GM12878 (cell line): ENCODE results near the gene FUT8. TPM values are rescaled to one million over a fixed set of nuclear protein-coding genes. Genes with fewer than 3 reads are reported as not detected.

Experiments
- CBX5 ChIP-seq: sonication (generic); IDR thresholded peaks from 2 replicates; pipeline ENCODE4 v1.6.1; 2016; ENCODE audit warnings: low read depth, moderate library complexity, mild to moderate bottlenecking, inconsistent platforms
- FOS ChIP-seq: IDR thresholded peaks from 3 replicates; pipeline ENCODE4 v1.6.1; 2011; ENCODE audit warnings: borderline replicate concordance; ENCODE audit not compliant: insufficient read length; ENCODE audit errors: extremely low read depth
- MTA3 ChIP-seq: IDR thresholded peaks from 2 replicates; pipeline ENCODE4 v1.6.1; 2012; ENCODE audit warnings: low read length, inconsistent platforms, borderline replicate concordance
- MXI1 ChIP-seq: fragments of 150-350 bp; IDR thresholded peaks from 2 replicates; pipeline ENCODE4 v1.6.1; 2011; ENCODE audit warnings: low read depth, mild to moderate bottlenecking, inconsistent platforms, low read length, improper control_type of control experiment
- NR2C2 ChIP-seq: IDR thresholded peaks from 2 replicates; pipeline ENCODE4 v1.6.1; 2011; ENCODE audit warnings: borderline replicate concordance, low read depth; ENCODE audit not compliant: control insufficient read depth, insufficient read length
- SRF ChIP-seq, 2 experiments: IDR thresholded peaks; 2 replicates each; pipeline ENCODE4 v1.6.1; 2011; ENCODE audit warnings: low read depth in 2 of 2, low read length in 2 of 2, mild to moderate bottlenecking in 1 of 2, moderate library complexity in 1 of 2
- SUZ12 ChIP-seq: fragments of 200-600 bp; sonication (generic); IDR thresholded peaks from one replicate; pipeline ENCODE4 v1.6.1; 2018; ENCODE audit warnings: antibody characterized with exemption, mild to moderate bottlenecking; ENCODE audit not compliant: unreplicated experiment
- TARDBP ChIP-seq: IDR thresholded peaks from 2 replicates; pipeline ENCODE4 v1.6.1; 2016; ENCODE audit warnings: borderline replicate concordance
- YBX1 ChIP-seq: fragments of 450-650 bp; IDR thresholded peaks from 2 replicates; pipeline ENCODE4 v1.6.1; 2016; ENCODE audit warnings: antibody characterized with exemption
- polyA plus RNA-seq, 11 experiments: library from polyadenylated mRNA; depleted of rRNA in 4 of 11; unstranded in 6 of 11; stranded (reverse) in 5 of 11; fragments of >200 nt; fragmentation: Nextera tagmentation in 4 of 11; fragmentation: Illumina TruSeq in 1 of 11; extraction: Ambion mirVana in 4 of 11; extraction: Trizol in 1 of 11; gene quantifications; 1 replicate in 1 of 11; 2 replicates in 10 of 11; pipeline versions ENCODE4 v1.2.1 to v1.2.3, GENCODE V29; 2011 to 2016; ENCODE audit warnings: inconsistent platforms in 2 of 11, missing spikeins in 2 of 11, low read depth in 1 of 11
- total RNA-seq, 4 experiments: library from RNA; depleted of rRNA in 3 of 4; stranded (reverse); fragments of >200 nt in 3 of 4; fragmentation: Illumina TruSeq in 1 of 4; extraction: Trizol in 1 of 4; gene quantifications; 2 replicates each; pipeline versions ENCODE4 v1.2.1 to v1.2.3, GENCODE V29; 2013 to 2021
- TF ChIP-seq, protein P1 (sequence below): fragments of 450-650 bp; formaldehyde crosslinking; IDR thresholded peaks from 2 replicates; pipeline ENCODE4 v1.4.0; 2020; ENCODE audit warnings: mild to moderate bottlenecking, moderate library complexity
- TF ChIP-seq, protein P2 (sequence below): IDR thresholded peaks from 2 replicates; pipeline ENCODE4 v1.6.1; 2012; ENCODE audit warnings: low read depth, low read length, improper control_type of control experiment
- TF ChIP-seq, protein P3 (sequence below): fragments of 450-650 bp; IDR thresholded peaks from 2 replicates; pipeline ENCODE4 v1.6.1; 2017; ENCODE audit warnings: low read depth, mild to moderate bottlenecking, moderate library complexity
- TF ChIP-seq, protein P4 (sequence below): IDR thresholded peaks from 2 replicates; pipeline ENCODE4 v1.6.1; 2011; ENCODE audit warnings: borderline replicate concordance, low read depth, mild to moderate bottlenecking, moderate library complexity, mixed read lengths, low read length; ENCODE audit not compliant: insufficient read depth; ENCODE audit errors: extremely low read length
- TF ChIP-seq, protein P5 (sequence below): fragments of 450-650 bp; conservative IDR thresholded peaks from 2 replicates; pipeline ENCODE4 v1.6.1; 2017; ENCODE audit warnings: mild to moderate bottlenecking, moderate library complexity
- TF ChIP-seq, protein P6 (sequence below): fragments of 450-650 bp; IDR thresholded peaks from 2 replicates; pipeline ENCODE4 v1.6.1; 2017; ENCODE audit warnings: borderline replicate concordance

The FUT8 gene
- total and polyA plus RNA-seq, 10 of the 15 experiments (the other 5 are each of a cell fraction or from before 2014, with no cell fraction given): 21.3 to 106 (median 66.3) TPM

DNA sequence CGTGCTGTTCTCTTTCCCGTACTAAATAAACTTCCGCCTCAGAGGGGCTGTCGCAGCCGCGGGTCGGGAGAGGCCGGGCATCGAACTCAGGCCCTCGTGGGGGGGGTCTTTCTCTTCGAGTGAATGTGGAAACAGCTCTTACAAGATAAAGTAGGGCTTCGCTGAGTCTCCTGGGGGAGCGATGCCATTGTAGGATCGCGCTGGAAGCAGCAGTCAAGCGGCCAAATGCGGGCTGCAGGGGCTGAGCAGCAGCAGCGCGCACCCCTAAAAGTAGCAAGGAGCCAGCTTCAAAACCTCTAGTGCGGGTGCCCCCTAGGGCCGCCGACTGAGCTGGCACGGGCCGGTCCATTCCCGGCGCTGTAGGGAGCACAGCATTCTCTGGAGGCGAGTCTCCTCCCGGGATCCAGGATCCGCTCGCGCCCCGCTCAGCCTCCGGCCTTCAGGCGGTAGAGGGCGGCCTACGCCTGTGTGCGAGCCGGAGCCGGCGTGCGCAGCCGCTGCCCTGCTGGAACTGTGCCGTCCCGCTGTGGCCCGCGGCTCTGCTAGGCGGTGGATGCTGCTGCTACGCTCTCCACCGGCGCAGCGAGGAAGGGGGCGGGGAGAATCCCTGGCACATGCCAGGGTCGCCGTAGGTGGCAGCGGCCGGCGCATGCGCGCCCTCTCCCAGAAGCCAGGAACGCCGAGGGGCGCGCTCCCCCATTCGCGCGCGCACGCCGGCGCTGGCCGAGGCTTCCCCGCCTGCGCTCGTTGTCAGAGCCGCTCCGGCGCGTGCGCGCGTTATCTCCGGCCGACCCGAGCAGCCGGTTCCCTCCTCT is at the start of gene FUT8 (continued):
- TF ChIP-seq, protein P1, sequence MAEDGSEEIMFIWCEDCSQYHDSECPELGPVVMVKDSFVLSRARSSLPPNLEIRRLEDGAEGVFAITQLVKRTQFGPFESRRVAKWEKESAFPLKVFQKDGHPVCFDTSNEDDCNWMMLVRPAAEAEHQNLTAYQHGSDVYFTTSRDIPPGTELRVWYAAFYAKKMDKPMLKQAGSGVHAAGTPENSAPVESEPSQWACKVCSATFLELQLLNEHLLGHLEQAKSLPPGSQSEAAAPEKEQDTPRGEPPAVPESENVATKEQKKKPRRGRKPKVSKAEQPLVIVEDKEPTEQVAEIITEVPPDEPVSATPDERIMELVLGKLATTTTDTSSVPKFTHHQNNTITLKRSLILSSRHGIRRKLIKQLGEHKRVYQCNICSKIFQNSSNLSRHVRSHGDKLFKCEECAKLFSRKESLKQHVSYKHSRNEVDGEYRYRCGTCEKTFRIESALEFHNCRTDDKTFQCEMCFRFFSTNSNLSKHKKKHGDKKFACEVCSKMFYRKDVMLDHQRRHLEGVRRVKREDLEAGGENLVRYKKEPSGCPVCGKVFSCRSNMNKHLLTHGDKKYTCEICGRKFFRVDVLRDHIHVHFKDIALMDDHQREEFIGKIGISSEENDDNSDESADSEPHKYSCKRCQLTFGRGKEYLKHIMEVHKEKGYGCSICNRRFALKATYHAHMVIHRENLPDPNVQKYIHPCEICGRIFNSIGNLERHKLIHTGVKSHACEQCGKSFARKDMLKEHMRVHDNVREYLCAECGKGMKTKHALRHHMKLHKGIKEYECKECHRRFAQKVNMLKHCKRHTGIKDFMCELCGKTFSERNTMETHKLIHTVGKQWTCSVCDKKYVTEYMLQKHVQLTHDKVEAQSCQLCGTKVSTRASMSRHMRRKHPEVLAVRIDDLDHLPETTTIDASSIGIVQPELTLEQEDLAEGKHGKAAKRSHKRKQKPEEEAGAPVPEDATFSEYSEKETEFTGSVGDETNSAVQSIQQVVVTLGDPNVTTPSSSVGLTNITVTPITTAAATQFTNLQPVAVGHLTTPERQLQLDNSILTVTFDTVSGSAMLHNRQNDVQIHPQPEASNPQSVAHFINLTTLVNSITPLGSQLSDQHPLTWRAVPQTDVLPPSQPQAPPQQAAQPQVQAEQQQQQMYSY (CRISPR knock-in tag): no peak
- TF ChIP-seq YBX1: no peak
- TF ChIP-seq FOS: no peak
- no peak for TF ChIP-seq NR2C2
- TF ChIP-seq CBX5: peak; percentile 57
- TF ChIP-seq, protein P2, sequence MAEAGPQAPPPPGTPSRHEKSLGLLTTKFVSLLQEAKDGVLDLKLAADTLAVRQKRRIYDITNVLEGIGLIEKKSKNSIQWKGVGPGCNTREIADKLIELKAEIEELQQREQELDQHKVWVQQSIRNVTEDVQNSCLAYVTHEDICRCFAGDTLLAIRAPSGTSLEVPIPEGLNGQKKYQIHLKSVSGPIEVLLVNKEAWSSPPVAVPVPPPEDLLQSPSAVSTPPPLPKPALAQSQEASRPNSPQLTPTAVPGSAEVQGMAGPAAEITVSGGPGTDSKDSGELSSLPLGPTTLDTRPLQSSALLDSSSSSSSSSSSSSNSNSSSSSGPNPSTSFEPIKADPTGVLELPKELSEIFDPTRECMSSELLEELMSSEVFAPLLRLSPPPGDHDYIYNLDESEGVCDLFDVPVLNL: no peak
- peak; percentile 60; the same call in 1 of the 2 replicates for TF ChIP-seq MXI1
- TF ChIP-seq TARDBP: no peak
- TF ChIP-seq, protein P3, sequence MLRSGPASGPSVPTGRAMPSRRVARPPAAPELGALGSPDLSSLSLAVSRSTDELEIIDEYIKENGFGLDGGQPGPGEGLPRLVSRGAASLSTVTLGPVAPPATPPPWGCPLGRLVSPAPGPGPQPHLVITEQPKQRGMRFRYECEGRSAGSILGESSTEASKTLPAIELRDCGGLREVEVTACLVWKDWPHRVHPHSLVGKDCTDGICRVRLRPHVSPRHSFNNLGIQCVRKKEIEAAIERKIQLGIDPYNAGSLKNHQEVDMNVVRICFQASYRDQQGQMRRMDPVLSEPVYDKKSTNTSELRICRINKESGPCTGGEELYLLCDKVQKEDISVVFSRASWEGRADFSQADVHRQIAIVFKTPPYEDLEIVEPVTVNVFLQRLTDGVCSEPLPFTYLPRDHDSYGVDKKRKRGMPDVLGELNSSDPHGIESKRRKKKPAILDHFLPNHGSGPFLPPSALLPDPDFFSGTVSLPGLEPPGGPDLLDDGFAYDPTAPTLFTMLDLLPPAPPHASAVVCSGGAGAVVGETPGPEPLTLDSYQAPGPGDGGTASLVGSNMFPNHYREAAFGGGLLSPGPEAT: no peak
- TF ChIP-seq, protein P4, sequence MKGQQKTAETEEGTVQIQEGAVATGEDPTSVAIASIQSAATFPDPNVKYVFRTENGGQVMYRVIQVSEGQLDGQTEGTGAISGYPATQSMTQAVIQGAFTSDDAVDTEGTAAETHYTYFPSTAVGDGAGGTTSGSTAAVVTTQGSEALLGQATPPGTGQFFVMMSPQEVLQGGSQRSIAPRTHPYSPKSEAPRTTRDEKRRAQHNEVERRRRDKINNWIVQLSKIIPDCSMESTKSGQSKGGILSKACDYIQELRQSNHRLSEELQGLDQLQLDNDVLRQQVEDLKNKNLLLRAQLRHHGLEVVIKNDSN: no peak
- no peak; the same call in 1 of the 2 replicates for TF ChIP-seq MTA3
- no peak for TF ChIP-seq SRF (IDR thresholded peaks at IDR 0.05; ENCODE audit: low read depth in 2 of 2, low read length in 2 of 2)
- TF ChIP-seq SUZ12: no peak
- TF ChIP-seq, protein P5, sequence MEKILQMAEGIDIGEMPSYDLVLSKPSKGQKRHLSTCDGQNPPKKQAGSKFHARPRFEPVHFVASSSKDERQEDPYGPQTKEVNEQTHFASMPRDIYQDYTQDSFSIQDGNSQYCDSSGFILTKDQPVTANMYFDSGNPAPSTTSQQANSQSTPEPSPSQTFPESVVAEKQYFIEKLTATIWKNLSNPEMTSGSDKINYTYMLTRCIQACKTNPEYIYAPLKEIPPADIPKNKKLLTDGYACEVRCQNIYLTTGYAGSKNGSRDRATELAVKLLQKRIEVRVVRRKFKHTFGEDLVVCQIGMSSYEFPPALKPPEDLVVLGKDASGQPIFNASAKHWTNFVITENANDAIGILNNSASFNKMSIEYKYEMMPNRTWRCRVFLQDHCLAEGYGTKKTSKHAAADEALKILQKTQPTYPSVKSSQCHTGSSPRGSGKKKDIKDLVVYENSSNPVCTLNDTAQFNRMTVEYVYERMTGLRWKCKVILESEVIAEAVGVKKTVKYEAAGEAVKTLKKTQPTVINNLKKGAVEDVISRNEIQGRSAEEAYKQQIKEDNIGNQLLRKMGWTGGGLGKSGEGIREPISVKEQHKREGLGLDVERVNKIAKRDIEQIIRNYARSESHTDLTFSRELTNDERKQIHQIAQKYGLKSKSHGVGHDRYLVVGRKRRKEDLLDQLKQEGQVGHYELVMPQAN: peak; percentile 78
- TF ChIP-seq, protein P6, sequence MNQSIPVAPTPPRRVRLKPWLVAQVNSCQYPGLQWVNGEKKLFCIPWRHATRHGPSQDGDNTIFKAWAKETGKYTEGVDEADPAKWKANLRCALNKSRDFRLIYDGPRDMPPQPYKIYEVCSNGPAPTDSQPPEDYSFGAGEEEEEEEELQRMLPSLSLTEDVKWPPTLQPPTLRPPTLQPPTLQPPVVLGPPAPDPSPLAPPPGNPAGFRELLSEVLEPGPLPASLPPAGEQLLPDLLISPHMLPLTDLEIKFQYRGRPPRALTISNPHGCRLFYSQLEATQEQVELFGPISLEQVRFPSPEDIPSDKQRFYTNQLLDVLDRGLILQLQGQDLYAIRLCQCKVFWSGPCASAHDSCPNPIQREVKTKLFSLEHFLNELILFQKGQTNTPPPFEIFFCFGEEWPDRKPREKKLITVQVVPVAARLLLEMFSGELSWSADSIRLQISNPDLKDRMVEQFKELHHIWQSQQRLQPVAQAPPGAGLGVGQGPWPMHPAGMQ: no peak
